Stimulated activated CD4-positive, alpha-beta T cell treated with anti-CD3 and anti-CD28 coated beads, Interleukin-4, amount 100 ng/mL, for 48 hours (primary cell): Measurements from ENCODE around the gene LRRC36.
"Not testable (repeated sequence)": the region's sequence is repeated elsewhere in the genome, so short reads cannot be mapped to it uniquely, and the experiment has no call there.

Source experiments
- DNase-seq, 2 donors: peaks; one replicate each; pipeline ENCODE4 v3.0.0-alpha.2; 2020; ENCODE audit warnings: low read depth in 2 of 2

Gene LRRC36

GRCh38 chr16:67345401-67345800, 18.8 kb downstream of the LRRC36 start:
- no peak for DNase-seq

DNA sequence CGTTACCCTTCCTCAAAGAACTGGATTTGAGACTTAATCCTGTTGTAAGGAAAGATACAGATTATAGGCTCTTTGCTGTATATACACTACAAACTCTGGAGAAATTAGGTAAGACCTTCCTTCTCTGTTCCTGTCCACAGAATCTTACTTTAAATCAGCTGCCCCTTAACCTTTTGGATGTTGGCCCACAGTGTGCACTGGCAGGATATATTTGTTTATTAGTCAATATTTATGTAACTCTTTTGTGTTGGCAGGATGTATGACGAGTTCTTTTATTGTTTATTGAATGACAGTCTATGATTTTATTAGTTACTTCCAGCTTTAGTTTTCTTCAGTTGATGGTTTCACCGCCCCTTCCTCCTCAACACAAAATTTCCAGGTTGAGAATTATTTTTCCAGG, 19.7 kb downstream of the LRRC36 start:
- no peak for DNase-seq

GRCh38 chr16:67349172-67349571, 22.6 kb downstream of the LRRC36 start:
- DNase-seq: no peak

GRCh38 chr16:67350324-67350723, 23.7 kb downstream of the LRRC36 start:
- DNase-seq: no peak

GRCh38 chr16:67352463-67352862, 25.8 kb downstream of the LRRC36 start:
- DNase-seq: not testable (repeated sequence)

DNA sequence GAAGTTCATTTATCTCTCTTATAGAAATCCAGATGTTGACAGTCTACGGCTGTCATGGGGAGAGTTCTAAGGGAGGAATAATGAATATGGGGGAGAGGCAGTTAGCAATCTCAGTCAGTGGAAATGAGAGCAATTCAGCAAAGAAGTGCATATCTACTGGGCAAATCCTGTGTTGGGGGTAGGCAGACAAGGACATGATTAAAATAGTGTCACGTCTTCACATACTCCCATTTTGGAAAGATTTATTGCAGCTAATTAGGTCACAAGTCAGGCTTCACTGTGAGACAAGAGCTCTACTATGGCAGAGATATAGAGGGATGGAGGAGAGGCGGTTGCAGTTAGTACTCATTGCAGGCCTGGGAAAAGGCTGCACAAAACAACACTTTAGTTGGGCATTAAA, 29.8 kb downstream of the LRRC36 start:
- DNase-seq: no peak

GRCh38 chr16:67357561-67357960, 30.9 kb downstream of the LRRC36 start:
- DNase-seq: no peak

GRCh38 chr16:67359540-67360269, 33.1 kb downstream of the LRRC36 start:
- not testable (repeated sequence) for DNase-seq

DNA sequence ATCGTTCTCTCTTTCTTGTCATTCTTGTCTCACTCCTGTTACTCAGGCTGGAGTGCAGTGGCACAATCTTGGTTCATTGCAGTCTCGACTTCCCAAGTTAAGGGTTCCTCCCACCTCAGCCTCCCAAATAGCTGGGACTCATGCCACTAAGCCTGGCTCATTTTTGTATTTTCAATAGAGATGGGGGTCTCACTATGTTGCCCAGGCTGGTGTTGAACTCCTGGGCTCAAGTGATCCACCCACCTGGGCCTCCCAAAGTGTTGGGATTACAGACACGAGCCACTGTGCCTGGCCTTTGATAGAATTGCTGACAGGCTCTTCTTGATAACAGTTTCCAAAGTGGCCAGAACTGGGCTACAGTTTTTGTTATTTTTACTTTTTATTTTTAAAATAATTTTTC, 34.4 kb downstream of the LRRC36 start:
- no peak for DNase-seq

- no peak for DNase-seq
These were observed 38.1 kb downstream of the LRRC36 start for GRCh38 chr16:67364600-67365235.

GRCh38 chr16:67370661-67371060, 44.0 kb downstream of the LRRC36 start:
- DNase-seq: no peak

GRCh38 chr16:67372664-67373063, 46.0 kb downstream of the LRRC36 start:
- DNase-seq: no peak

- not testable (repeated sequence) for DNase-seq
These were observed 49.4 kb downstream of the LRRC36 start for GRCh38 chr16:67376012-67376411.

DNA sequence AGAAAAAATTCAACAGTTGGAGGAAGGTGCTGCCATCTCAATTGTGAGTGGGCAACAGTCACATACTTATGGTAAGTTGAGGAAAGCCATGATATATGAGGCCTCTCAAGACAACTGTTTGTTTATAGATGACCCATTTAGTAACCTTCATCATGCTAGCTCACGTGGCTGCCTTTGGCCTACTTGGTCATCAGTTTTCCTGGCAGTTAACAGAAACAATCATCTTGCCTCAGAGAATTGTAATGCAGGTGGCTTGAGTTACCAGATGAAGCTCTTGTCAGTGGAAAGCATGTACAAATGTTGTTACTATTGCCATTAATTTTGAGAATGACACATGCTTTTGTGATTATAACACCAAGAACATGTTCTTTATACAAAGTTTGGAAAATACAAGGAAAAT, 52.0 kb downstream of the LRRC36 start:
- DNase-seq: no peak

DNA sequence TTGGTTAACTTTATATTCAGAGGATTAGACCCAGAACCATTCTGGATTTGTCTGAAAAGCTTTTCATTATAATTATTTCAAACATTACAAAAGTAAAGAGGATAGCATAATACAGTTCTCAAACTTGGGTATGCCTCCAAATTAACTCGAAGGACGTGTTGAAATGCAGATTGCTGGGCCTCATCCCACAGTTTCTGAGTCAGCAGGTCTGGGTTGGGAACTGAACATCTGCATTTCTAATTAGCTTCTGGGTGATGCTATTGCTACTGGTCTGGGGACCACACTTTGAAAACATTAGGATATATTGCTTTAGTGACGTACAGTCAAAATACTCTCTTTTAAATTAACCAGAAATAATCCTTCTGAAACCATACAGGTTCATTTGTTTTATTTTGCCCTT, 56.7 kb downstream of the LRRC36 start:
- no peak for DNase-seq

- no peak for DNase-seq
These were observed 58.3 kb downstream of the LRRC36 start for GRCh38 chr16:67384778-67385510.

- DNase-seq: no peak
These were observed 60.3 kb downstream of the LRRC36 start for GRCh38 chr16:67386861-67387455.

GRCh38 chr16:67387479-67388079, 61.0 kb downstream of the LRRC36 start:
- no peak for DNase-seq

GRCh38 chr16:67388191-67388590, 61.6 kb downstream of the LRRC36 start:
- no peak for DNase-seq

DNA sequence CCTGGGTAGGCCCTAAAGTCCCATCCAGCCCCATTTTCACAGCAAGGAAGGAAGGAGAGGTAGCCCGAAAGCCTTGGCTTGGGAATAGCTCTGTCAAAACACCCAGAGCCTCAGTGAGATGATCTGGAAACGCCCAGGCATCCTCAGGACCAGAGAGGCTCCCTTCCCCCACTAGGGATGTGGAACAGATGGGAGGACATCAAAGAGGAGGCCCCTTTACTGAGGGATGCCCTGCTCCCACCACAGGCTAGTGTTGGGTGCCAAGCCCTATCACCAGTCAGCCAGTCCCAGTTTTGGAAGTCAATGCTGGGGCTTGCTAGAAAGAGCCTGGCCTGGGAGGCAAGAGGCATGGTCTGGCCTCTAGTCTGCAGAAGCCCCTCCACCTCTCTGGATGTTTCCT, 62.0 kb downstream of the LRRC36 start:
- no peak for DNase-seq

DNA sequence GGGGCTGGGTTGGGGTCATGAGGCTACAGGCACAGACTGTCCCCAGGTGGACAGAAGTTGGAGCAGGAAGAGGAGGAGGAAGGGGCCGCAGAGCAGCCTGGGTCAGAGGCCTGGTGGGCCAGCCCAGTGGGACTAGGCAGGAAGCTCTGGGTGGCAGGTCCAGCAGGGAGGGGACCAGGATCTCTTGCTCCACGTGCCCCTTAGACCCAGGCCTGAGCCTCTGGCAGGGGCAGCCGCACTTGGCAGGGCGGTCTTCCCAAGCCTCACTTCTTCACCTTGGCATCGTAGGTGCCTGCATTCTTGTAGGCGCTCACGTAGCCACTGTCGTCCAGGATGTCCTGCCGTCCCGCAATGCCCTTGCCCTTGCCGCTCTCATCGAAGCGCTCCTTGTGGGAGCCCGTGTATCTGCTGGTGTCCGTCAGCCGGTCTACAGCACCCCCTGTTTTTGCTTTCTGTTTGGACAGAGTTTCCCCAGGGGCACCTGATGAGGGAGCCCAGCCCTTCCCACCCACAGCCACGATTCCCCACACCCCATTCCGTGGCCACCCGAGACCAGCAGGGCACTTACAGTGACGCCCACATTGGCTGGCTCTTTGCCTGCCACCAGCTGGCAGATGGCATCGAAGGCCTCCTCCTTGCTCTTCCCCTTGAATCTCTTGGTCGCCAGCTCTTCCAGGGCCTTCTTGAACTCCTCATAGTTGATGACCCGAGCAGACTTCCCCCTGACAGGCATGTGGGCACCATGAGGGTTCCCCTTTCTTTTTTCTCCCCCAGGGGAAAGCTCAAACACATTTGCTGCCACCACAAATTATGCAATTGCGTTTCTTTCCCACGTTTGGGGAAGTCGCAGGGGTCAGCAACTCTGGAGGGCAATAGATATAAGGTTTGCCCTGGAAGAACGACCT, 63.5 kb downstream of the LRRC36 start:
- no peak for DNase-seq
